HG03064 (cell line): Measurements from ENCODE around the gene MUC4.

Source experiments
- ATAC-seq: cut with Tn5 transposase; IDR thresholded peaks from one replicate; pipeline ENCODE4 v1.9.1; 2021; ENCODE audit warnings: low read depth; ENCODE audit not compliant: unreplicated experiment

The MUC4 gene, protein sequence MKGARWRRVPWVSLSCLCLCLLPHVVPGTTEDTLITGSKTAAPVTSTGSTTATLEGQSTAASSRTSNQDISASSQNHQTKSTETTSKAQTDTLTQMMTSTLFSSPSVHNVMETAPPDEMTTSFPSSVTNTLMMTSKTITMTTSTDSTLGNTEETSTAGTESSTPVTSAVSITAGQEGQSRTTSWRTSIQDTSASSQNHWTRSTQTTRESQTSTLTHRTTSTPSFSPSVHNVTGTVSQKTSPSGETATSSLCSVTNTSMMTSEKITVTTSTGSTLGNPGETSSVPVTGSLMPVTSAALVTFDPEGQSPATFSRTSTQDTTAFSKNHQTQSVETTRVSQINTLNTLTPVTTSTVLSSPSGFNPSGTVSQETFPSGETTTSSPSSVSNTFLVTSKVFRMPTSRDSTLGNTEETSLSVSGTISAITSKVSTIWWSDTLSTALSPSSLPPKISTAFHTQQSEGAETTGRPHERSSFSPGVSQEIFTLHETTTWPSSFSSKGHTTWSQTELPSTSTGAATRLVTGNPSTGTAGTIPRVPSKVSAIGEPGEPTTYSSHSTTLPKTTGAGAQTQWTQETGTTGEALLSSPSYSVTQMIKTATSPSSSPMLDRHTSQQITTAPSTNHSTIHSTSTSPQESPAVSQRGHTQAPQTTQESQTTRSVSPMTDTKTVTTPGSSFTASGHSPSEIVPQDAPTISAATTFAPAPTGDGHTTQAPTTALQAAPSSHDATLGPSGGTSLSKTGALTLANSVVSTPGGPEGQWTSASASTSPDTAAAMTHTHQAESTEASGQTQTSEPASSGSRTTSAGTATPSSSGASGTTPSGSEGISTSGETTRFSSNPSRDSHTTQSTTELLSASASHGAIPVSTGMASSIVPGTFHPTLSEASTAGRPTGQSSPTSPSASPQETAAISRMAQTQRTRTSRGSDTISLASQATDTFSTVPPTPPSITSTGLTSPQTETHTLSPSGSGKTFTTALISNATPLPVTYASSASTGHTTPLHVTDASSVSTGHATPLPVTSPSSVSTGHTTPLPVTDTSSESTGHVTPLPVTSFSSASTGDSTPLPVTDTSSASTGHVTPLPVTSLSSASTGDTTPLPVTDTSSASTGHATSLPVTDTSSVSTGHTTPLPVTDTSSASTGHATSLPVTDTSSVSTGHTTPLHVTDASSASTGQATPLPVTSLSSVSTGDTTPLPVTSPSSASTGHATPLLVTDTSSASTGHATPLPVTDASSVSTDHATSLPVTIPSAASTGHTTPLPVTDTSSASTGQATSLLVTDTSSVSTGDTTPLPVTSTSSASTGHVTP (N-terminal part only)

DNA sequence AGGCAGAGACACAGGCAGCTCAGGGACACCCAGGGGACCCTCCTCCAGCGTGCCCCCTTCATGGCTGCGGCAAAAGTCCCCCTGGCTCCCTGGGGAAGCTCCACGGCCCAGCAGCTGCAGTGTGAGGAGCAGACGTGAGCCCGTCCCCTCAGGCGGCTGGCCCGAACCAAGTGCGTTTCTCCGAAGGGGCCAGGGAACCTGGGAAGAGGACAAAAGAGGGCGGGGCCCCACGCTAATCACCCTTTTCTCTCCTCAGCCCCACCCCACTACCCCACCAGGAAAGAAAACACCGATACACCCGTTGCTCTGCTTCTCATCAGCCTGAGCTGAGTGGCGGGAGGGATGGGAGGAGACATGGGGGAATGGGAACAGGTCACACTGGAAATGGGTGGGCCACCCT, at the start of gene MUC4:
Gene MUC4 (minus strand): TSS at position 174 of the 400 bp plus-strand sequence. CDS start 112 bp downstream, at position 62.
- no peak for ATAC-seq

DNA sequence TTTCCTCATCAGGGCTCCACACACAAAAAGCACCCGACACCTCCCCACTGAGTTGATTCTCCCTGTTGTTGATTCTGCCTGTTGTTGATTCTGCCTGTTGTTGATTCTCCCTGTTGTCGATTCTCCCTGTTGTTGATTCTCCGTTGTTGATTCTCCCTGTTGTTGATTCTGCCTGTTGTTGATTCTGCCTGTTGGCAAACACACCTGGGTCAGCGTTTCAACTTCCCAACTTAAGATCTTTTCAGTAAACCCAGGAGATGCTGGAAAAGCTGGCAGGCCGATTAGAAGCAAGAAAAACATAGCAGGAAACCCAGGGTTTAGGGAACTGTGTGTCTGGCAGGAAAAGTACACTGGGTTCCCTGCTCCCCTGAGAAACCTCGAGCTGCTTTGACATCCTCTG, 48.7 kb upstream of the MUC4 start:
- ATAC-seq = no peak

DNA sequence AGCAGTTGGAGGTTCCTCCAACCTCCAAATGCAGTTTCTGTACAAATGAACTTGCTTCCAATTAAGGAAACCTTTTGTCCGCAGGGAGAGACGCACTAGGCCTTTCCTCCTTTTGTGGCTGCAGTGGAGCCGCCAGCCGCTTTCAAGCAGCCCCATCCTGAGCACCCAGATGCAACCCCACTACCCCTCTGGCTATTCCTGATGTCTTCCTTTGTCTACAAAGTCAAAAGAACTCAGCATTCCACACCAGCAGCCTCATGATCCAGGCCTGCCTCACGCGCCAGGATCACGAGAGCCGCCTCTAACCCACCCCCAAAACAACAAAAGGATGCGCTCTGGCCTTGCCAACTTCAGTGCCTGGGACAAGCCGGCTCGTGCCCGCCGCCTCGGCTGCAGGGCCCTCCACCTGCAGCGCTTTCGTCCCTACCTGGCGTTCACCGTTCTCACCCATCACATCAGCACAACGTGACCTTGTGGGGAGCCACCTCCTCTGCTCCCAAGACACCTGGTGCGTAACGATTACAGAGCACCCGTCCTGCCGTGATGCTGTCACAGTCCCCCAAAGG, 48.2 kb upstream of the MUC4 start:
- ATAC-seq = no peak

DNA sequence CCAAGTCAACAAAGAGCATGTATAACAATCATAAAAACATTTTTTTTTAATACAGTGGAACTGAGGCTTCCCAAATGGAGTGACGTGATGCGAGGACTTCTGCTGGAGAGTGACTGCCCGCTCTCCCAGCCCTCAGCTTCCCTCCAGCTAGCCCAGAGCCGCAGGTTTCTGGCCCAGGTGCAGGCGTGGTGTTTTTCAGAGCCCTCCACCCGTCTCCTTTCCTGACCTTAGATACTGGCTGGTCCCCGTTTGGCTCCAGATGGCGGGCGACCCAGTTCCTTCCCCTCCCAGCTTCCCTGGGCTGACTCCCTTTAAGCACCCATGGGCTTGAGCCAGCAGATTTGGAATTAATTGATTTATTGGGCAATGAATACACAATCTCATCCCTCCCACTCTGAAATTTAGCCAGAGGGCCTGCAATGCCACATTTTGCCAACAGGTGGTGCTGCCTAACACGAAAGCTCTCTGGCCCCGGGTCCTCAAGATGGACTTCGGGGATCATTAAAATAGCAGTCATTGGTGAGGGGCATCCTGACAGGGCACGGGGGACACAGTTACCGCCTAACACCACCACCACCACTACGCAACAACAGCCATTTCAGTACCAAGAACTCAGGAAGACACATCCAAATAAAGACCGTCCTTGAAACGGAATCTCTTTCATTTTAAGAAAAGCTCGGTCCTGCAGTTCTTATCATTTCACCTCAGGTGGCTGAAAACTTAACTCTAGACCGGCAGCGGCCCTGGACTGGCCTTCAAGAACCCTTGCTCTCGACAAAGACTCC, 47.5 kb upstream of the MUC4 start:
- ATAC-seq = no peak

DNA sequence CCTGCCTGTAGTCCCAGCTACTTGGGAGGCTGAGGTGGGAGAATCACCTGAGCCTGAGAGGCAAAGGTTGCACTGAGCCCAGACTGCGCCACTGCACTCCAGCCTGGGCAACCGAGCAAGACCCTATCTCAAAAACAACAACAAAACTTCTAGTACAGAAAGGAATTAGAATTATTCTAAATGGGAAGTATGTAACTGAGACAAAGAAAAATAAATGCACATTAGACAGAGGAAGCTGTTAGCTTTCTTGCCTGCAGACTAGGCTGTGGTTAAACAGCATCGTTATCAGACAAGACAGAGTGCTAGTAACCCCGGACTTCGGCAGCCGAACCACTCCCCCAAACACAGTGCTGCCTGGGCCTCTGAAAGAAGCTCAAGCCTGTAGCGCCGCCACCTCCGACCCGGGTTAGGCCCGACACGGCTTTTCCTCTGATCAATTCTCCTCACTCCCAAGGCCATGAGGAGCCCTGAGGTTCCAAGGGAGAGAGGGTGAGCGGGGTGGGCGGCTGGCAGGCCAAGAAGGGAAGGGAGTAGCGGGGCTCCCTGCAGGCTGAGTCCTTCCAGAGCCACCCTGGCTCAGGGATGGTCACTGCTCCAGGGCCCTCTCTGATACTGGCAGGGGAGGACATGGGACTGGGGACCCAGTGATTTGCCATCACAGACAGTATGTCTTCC, 44.8 kb upstream of the MUC4 start:
- ATAC-seq = no peak

DNA sequence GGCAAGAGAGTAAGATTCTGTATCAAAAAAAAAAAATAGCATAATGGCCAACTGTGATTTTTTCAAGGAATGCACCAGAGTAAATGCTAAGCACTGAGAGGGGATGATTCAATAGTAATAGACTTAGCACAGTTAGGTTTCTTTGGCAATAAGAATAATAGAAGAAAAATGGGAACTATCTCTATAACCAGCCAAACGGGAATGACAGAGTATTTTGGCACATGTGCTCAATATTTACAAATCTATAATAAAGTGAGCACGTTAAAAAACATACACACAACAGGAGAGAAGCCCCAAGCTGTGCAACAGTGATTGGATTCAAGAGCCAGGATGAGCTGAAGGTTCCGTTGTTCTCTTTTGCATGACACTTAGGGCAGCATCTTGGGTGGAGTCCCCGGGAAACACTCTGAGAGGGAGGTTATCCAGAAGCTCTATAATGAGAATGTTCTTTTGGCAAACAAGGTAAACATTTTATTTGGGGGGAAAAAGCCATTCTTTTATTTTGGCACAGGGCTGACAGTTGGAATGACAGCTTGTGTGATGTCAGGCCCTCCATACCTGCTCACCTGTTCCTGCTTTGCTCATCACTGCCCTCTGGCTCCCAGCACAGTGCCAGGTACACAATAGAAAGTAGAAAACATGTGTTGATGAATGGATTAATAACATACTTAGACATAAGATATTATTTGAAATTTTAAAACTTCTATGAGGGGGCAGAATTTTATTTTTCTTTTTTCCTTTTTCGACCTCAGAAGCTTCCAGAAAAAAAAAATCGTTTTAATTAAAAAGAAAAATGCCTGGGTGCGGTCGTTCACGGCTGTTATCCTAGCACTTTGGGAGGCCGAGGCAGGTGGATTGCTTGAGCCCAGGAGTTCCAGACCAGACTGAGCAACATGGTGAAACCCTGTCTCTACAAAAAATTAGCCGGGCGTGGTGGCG, 44.0 kb upstream of the MUC4 start:
- no peak for ATAC-seq

DNA sequence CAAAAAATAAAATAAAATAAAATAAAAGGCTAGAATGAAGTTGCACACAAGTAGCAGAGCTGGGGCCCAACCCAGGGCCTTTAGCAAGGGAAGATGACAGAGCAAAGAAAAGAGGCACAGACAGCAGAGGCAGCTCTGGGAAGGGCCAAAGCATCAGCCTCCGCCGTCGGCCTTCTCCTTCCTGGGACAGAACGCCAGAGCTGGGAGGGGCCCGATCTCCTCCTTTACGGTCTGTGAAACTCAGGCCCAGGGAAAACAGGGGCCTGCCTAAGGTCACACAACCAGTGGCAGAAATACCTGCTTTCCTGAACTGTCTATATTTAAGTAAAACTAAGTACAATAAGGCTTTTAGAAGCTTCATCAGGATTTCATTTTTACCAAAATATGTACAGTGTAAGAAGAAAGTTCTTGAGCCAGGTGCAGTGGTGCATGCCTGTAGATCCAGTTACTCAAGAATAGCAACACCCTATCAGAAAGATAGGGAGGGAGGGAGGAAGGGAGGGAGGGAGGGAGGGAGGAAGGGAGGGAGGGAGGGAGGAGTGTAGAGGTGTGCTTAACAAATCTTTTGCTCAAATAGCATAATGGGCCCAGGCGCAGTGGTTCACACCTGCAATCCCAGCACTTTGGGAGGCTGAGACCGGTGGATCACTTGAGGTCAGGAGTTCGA, 43.0 kb upstream of the MUC4 start:
- no peak for ATAC-seq

DNA sequence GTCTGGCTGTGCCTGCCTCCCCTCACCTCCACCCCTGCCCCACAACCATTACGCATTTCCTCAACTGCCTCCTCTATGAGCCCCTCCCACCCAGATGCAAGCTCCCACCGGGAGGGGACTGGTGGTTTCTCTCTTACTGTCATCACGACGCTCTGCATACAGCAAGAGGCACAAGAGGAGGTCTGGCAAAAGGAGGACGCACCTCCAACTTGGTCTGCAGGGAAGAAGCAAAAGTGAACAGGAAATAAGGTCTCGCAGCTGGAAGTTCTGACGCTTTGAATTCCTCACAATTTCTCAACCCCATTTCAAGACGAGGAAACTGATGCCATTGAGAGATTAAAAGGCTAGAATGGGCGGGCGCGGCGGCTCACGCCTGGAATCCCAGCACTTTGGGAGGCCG, 42.3 kb upstream of the MUC4 start:
- ATAC-seq = no peak

DNA sequence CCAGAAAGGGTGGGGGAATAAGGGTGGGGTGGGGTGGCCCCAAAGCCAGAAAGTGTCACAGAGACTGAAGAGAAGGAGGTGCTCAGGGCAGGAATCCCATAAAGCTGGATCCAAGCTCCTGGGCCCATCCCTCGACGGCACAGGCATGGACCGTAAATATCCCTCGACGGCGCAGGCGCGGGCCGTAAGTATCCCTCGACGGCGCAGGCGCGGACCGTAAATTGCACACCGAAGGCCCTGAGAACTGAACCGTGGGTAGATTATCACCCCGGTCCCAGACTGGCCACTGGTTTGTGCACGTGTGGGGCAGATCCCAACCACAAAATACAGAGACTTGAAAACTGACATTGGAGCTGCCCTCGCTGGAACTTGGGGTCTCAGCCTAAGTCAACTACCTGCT, 41.3 kb upstream of the MUC4 start:
- ATAC-seq = no peak

DNA sequence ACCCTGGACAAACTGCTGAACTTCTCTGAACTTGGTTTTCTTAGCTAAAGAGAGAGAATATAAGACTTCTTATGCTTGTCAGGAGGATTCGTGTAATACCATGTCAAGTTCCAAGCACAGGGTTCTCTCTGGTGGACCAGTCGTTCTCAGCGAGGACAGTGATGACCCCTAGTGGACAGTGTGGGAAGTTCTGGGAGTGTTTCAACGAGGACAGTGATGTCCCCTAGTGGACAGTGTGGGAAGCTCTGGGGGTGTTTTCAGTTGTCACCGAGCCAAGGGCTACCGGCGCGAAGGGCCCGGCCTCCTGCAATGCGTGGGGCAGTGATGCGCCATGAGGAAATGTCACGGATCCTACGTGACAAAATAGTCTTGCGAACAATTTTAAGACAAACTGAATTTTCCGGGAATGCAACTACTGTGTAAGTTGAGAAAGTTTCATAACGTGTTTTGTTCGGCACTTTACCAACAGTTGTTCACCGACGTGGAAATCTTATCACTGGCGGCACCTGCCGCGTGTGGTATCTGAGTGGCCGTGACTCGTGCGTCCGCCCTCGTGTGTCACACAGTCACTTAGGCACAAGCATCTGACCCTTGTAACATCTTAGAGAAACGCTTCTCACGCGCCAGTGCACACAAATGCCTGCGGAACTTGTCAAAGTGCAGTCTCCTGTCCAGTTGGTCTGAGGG, 39.3 kb upstream of the MUC4 start:
- peak; percentile 87 for ATAC-seq

DNA sequence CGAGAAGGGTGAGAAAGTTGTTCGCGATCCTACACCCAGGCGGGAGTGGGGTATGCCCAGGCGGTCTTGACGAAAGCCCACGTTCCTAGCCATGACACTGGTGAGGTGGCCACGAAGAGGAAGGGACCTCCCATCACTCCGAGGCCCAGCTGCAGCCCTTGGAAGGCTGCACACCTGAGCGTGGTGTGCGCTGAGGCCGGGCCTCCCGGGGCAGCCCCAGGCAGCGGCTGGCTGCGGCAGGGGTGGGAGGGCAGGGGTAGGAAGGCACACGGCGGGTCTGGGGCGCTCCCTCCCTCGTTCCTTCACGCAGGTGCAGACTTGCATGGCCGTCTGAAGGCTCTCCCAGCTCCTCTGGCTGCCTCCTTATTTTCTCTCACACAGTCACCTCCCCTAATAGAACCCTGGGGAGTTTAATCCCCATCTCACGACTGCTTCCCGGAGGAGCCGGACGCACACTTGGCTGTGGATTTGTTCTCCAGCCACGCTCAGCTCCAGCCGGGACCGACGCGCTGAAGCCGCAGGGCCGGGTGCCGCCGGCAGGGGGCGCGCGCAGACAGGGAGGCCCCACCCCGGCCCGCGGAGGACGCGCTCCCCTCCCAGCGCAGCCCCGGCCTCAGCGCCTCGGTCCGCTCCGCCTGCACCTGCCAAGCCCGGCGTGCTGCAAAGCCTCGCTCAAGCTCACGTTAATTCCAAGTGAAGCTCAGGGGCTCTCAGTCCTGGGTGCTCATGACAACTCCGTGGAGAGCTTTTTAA, 37.8 kb upstream of the MUC4 start:
- ATAC-seq = no peak

DNA sequence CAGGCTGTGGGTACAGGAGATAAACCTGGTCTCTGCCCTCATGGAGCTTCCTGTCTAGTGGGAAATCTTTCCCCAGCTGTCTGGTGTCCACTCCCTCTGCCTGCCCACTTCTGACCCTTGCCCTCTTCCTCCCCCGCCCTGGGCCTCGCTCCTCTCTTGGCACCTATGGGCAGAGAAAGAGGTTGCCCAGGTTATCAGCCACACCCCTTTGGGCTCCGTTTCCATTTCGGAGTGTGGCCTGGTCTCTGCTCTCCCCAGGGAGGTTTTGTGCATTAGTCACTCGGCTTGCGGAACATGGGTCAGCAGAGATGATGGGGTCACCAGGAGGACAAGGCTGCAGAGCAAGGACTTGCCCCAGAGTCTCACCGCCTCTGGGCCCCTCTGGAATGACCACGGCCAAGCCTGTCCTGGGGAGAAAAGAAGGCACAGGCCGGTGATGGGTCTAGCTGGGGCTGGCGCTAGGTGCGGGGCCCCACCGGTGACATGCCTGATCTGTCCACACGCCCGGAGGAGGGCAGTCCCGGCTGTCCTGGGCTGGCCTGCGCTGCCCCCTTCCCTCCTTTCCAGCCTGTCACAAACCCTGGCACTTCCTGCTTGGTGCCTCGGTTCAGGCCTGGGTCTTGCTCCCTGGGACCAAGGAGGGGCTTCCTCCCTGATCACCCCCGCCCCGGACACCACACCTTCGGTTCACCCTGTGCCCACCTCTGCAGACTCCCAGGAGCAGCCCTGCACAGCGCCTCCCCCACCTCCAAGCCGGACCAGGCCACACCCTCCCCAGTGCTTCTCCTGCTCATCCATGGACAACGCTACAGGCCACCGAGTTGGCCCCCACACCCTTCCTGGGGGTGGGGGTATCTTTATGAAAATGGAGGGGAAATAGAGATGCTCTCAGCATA, 35.6 kb upstream of the MUC4 start:
- no peak for ATAC-seq

DNA sequence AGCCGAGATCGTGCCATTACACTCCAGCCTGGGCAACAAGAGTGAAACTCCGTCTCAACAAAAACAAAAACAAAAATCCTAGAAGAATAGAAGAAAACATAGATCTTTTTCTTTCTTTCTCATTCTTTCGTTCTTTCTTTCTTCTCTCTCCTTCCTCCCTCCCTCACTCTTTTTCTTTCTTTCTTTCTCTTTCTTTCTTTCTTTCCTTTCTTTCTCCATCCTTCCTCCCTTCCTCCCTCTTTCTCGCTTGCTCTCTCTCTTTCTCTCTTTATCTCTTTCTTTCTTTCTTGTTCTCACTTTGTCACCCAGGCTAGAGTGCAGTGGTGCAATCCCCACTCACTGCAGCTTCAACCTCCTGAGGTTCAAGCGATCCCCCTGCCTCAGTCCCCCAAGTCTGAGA, 33.8 kb upstream of the MUC4 start:
- ATAC-seq = no peak

DNA sequence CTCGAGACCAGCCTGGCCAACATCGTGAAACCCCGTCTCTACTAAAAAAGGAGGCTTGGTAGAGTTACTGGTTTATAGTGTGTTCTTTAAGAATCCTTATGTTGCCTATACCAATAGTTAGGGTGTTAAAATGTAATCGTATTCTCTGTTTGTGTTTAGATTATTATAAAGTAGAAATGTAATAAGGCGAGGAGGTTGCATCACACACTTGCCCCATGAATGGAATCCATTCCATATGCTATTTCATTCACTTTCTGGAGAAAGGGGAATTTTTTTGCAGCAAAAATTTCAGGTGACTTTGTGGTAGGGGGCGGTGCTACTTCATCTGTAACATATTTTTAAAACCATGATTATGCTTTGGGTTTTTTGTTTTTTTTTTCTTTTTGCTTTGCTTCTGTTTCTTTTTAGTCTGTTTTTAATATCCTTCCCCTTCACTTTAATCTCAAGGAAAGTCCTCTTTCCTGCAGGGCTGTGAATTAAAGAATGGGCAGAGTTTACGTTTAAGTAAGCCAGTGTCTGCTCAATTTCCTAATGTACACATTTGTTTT, 33.0 kb upstream of the MUC4 start:
- no peak for ATAC-seq
